Stomach (tissue), 9 donors: ENCODE measurements around the gene RPL22. TPM values are rescaled to one million over a fixed set of nuclear protein-coding genes. Genes with fewer than 3 reads are reported as not detected.

Experiments used
- DNase-seq, 2 donors: peaks; one replicate each; pipeline versions ENCODE4 v3.0.0 to v3.0.0-alpha.2; 2013 to 2019
- H3K27ac ChIP-seq, 5 donors: fragments of 200-600 bp in 4 of 5; sonication (generic) in 4 of 5; one replicate each; pipeline ENCODE4 v1.5.1; 2013 to 2019; ENCODE audit warnings: mild to moderate bottlenecking in 1 of 5, moderate library complexity in 1 of 5
- H3K27me3 ChIP-seq, 3 donors: fragments of 200-600 bp; sonication (generic); one replicate each; pipeline ENCODE4 v1.5.1; 2017 to 2019; ENCODE audit warnings: mixed run types in 1 of 3
- H3K36me3 ChIP-seq, 4 donors: fragments of 200-600 bp; sonication (generic); 1 replicate in 3 of 4; 2 replicates in 1 of 4; pipeline ENCODE4 v1.5.1; 2016 to 2019
- H3K4me1 ChIP-seq, 4 donors: fragments of 200-600 bp; sonication (generic); one replicate each; pipeline ENCODE4 v1.5.1; 2016 to 2019
- H3K4me3 ChIP-seq, 4 donors: fragments of 200-600 bp; sonication (generic) in 3 of 4; one replicate each; pipeline ENCODE4 v1.5.1; 2016 to 2019; ENCODE audit warnings: mild to moderate bottlenecking in 1 of 4
- H3K9me3 ChIP-seq, 4 donors: fragments of 200-600 bp; sonication (generic); one replicate each; pipeline ENCODE4 v1.5.1; 2016 to 2019
- EP300 ChIP-seq: sonication (generic); formaldehyde crosslinking; IDR thresholded peaks from one replicate; pipeline ENCODE4 v1.6.1; 2017; ENCODE audit warnings: antibody characterized with exemption
- POLR2A ChIP-seq, 4 donors: fragments of 450-650 bp; IDR thresholded peaks; one replicate each; pipeline ENCODE4 v1.6.1; 2016; ENCODE audit warnings: antibody characterized with exemption in 4 of 4, control low read depth in 2 of 4, mild to moderate bottlenecking in 1 of 4, moderate library complexity in 1 of 4
- POLR2AphosphoS5 ChIP-seq, 3 donors: sonication (generic); formaldehyde crosslinking; IDR thresholded peaks; one replicate each; pipeline ENCODE4 v1.6.1; 2016; ENCODE audit warnings: antibody characterized with exemption in 3 of 3
- whole genome bisulfite sequencing, 5 donors: extraction: QIAGEN DNeasy Blood & Tissue Kit in 3 of 5; methylation state at CpG; one replicate each; pipeline versions ENCODE4 v1.1.5 to v1.1.7; 2013 to 2018; 5-methylcytosine and 5-hydroxymethylcytosine counted together
- intact Hi-C: fragments of 100-400 bp; cut with DNase I; formaldehyde crosslinking; loops from one replicate; pipeline ENCODE4 v1.15.1; 2023; ENCODE audit warnings: low total_unique reads
- polyA plus RNA-seq, 3 donors: library from polyadenylated mRNA; stranded (reverse); fragments of 200-250 nt; gene quantifications; one replicate each; pipeline ENCODE4 v1.2.3, GENCODE V29; 2013
- total RNA-seq, 5 donors: library from RNA; depleted of rRNA; stranded (reverse); fragments of >200 nt; gene quantifications; one replicate each; pipeline versions ENCODE4 v1.1.0 to v1.2.3, GENCODE V29; 2014 to 2016
- TF ChIP-seq, protein P1 (sequence below), 7 experiments: fragments of 450-650 bp in 4 of 7; fragments of 200-600 bp in 3 of 7; sonication (generic) in 3 of 7; IDR thresholded peaks; one replicate each; pipeline ENCODE4 v1.5.1; 2016 to 2019; ENCODE audit warnings: antibody characterized with exemption in 7 of 7, control low read depth in 2 of 7, mild to moderate bottlenecking in 1 of 7
- donor health status: healthy with polysubstance abuse.
- donor health status: Bipolar disorder and iron deficiency.
- donor health status: healthy.

RPL22 gene
- total and polyA plus RNA-seq, 8 donors: 103 to 718 (median 239) TPM

DNA sequence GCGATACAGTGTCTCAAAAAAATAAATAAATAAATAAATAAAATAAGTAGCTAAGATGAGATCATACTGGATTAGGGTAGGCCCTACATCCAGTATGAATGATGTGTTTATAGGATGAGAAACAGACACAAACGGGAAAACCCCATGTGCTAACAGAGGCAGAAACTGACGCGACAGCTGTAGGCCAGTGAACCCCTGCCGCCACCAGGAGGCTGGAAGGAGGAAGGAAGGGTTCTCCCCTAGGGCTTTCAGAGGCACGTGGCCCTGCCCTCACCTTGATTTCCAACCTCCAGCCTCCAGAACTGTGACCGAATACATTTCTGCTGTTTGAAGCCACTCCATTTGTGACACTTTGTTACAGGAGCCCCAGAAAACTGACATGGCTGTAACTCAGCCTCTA lies 57.8 kb downstream of the RPL22 start:
- Histone ChIP-seq H3K4me3 (no peak overlapping the region), H3K27me3 (peaks cover 0 to 28% (median 8%) of the 10 kb centered on the region in 3 donors), H3K36me3 (no peaks in the 10 kb centered on the region), H3K9me3 (no peaks in the 10 kb centered on the region), H3K27ac (no peak overlapping the region), H3K4me1 (no peaks in the 10 kb centered on the region)
- TF ChIP-seq EP300 (no peak), POLR2A (IDR thresholded peaks at IDR 0.05) (no peak), POLR2AphosphoS5 (IDR thresholded peaks at IDR 0.05) (no peak)
- TF ChIP-seq, protein P1, sequence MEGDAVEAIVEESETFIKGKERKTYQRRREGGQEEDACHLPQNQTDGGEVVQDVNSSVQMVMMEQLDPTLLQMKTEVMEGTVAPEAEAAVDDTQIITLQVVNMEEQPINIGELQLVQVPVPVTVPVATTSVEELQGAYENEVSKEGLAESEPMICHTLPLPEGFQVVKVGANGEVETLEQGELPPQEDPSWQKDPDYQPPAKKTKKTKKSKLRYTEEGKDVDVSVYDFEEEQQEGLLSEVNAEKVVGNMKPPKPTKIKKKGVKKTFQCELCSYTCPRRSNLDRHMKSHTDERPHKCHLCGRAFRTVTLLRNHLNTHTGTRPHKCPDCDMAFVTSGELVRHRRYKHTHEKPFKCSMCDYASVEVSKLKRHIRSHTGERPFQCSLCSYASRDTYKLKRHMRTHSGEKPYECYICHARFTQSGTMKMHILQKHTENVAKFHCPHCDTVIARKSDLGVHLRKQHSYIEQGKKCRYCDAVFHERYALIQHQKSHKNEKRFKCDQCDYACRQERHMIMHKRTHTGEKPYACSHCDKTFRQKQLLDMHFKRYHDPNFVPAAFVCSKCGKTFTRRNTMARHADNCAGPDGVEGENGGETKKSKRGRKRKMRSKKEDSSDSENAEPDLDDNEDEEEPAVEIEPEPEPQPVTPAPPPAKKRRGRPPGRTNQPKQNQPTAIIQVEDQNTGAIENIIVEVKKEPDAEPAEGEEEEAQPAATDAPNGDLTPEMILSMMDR (IDR thresholded peaks at IDR 0.05): no peak
- intact Hi-C loops: no loop called here
- DNase-seq: no peak
- WGBS, 5 donors: 22 to 47% (median 32%) methylated on average over 7 of the region's 7 CpGs

DNA sequence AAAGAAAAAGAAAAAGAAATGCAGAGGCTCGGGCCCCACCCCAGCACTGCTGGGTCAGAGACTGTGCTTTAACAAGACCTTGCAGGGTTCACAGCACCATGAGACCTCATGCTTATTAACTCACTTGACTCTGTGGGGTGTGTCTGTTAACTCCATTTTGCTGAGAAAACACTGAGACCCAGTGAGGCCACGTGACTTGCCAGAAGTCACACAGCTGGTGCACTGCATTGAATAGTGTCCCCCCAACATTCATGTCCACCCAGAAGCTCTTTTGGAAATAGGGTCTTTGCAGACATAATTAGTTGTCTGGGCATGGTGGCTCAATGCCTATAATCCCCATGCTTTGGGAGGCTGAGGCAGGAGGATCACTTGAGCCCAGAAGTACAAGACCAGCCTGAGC lies 59.0 kb downstream of the RPL22 start:
- H3K4me3 ChIP-seq: no peak overlapping the region
- 57 to 77% (median 71%) methylated on average over 2 of the region's 2 CpGs for WGBS, 5 donors
- no peaks in the 10 kb centered on the region for H3K36me3 ChIP-seq
- no peak for DNase-seq
- intact Hi-C loops: no loop called here
- TF ChIP-seq POLR2AphosphoS5 (IDR thresholded peaks at IDR 0.05) (no peak), EP300 (no peak), POLR2A (IDR thresholded peaks at IDR 0.05) (no peak)
- TF ChIP-seq, protein P1 (IDR thresholded peaks at IDR 0.05): no peak
- H3K27me3 ChIP-seq: peaks cover 0 to 16% (median 0%) of the 10 kb centered on the region in 3 donors
- no peaks in the 10 kb centered on the region for H3K4me1 ChIP-seq
- H3K27ac ChIP-seq: no peak overlapping the region
- H3K9me3 ChIP-seq: no peaks in the 10 kb centered on the region

DNA sequence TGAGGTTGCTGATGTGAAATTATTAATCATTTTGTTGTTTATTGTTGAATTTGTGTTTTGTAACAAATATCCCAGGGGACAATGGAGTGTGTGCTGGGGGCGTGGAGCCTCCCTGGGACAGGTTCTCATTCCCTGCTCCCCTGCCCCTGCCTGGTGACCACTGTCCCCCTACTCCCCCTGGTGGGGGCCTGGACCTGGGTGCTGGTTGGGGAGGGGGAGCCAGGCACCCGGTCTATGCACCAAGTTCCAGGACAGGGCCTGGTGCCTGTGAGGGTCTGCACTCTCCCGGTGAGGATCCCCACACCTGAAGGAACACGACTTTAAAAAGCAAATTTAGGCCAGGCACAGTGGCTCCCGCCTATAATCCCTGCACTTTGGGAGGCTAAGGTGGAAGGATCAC lies 61.6 kb downstream of the RPL22 start:
- WGBS, 5 donors: 61 to 69% (median 65%) methylated on average over 5 of the region's 5 CpGs
- intact Hi-C loops: no loop called here
- H3K4me3 ChIP-seq: no peak overlapping the region
- no peak for DNase-seq
- H3K9me3 ChIP-seq: no peaks in the 10 kb centered on the region
- TF ChIP-seq EP300 (no peak), POLR2AphosphoS5 (IDR thresholded peaks at IDR 0.05) (no peak), POLR2A (IDR thresholded peaks at IDR 0.05) (no peak)
- TF ChIP-seq, protein P1 (IDR thresholded peaks at IDR 0.05): no peak
- no peaks in the 10 kb centered on the region for H3K27me3 ChIP-seq
- no peaks in the 10 kb centered on the region for H3K4me1 ChIP-seq
- H3K27ac ChIP-seq: no peak overlapping the region
- H3K36me3 ChIP-seq: no peaks in the 10 kb centered on the region

DNA sequence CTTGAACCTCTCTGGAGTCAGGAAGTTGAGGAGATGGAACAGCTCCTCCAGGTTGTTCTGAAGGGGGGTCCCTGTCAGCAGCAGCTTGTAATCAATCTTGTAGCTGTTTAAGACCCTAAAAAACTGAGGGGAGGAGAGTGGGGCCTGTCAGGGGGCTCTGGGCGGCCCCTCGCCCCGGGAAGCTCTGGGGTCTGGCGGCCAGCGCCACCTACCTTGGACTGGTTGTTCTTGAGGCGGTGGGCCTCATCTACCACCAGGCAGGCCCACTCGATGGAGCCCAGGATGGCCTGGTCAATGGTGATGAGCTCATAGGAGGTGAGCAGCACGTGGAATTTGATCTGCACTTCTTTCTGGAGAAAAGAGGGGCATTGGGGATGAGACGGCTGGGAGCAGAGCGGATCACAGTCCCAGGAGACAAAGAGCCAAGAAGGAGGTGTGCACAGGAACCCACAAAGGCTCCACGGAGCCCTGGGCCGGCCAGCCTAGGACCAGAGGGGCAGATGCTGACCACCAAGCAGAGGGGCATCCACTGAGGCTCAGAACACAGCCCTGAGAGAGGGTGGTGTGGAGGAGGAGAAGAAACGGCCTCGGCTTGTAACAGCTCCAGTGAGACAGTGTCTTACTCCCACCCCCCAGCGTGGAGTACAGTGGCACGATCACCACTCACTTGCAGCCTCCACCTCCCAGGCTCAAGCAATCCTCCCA lies 62.7 kb downstream of the RPL22 start:
- WGBS, 5 donors: 69 to 82% (median 79%) methylated on average over 13 to 16 of the region's 16 CpGs
- Histone ChIP-seq H3K4me1 (no peaks in the 10 kb centered on the region), H3K27ac (no peak overlapping the region), H3K4me3 (no peak overlapping the region), H3K9me3 (peaks cover 0 to 9% (median 7%) of the 10 kb centered on the region in 4 donors), H3K36me3 (no peaks in the 10 kb centered on the region), H3K27me3 (no peaks in the 10 kb centered on the region)
- intact Hi-C loops: no loop called here
- no peak for DNase-seq
- no peak for TF ChIP-seq POLR2A (IDR thresholded peaks at IDR 0.05)
- no peak for TF ChIP-seq POLR2AphosphoS5 (IDR thresholded peaks at IDR 0.05)
- TF ChIP-seq, protein P1 (IDR thresholded peaks at IDR 0.05): no peak
- TF ChIP-seq EP300: no peak

Other genes starting within 250 kb of the RPL22 start
- 10 to 100 TPM in 3 of 5 donors, 1 to 10 TPM in 2; 5.3 to 29.7 (median 14.6) TPM for gene NPHP4, start 207.2 kb downstream of the RPL22 start, total RNA-seq
- 1 to 10 TPM; 1.9 to 2.4 (median 2.0) TPM for gene NPHP4, start 207.2 kb downstream of the RPL22 start, polyA plus RNA-seq
- gene KCNAB2, start 153.7 kb downstream of the RPL22 start, total RNA-seq: 10 to 100 TPM in 1 of 5 donors, 1 to 10 TPM in 3, under 1 TPM in 1; 0.29 to 39.1 (median 4.2) TPM
- 1 to 10 TPM; 2.3 to 5.5 (median 2.4) TPM for gene KCNAB2, start 153.7 kb downstream of the RPL22 start, polyA plus RNA-seq
- under 1 TPM in 4 of 5 donors, not detected in 1; 0.29 to 0.92 (median 0.37) TPM for gene CHD5, start 19.3 kb downstream of the RPL22 start, total RNA-seq
- gene CHD5, start 19.3 kb downstream of the RPL22 start, polyA plus RNA-seq: under 1 TPM; 0.06 to 0.83 (median 0.15) TPM
- gene RNF207, start 6.5 kb upstream of the RPL22 start, total RNA-seq: 100 to 1,000 TPM in 1 of 5 donors, 10 to 100 TPM in 4; 11.9 to 112 (median 69.4) TPM
- 10 to 100 TPM in 1 of 3 donors, 1 to 10 TPM in 2; 1.5 to 17.5 (median 3.9) TPM for gene RNF207, start 6.5 kb upstream of the RPL22 start, polyA plus RNA-seq
- gene ICMT, start 36.4 kb upstream of the RPL22 start, total RNA-seq: 10 to 100 TPM; 16.3 to 67.9 (median 35.2) TPM
- gene ICMT, start 36.4 kb upstream of the RPL22 start, polyA plus RNA-seq: 10 to 100 TPM in 2 of 3 donors, 1 to 10 TPM in 1; 9.9 to 15.9 (median 14.6) TPM
- not detected for gene HES3, start 44.6 kb upstream of the RPL22 start, total RNA-seq
- gene HES3, start 44.6 kb upstream of the RPL22 start, polyA plus RNA-seq: not detected
- gene GPR153, start 61.5 kb upstream of the RPL22 start, total RNA-seq: 10 to 100 TPM in 1 of 5 donors, 1 to 10 TPM in 4; 1.8 to 63.1 (median 3.6) TPM
- gene GPR153, start 61.5 kb upstream of the RPL22 start, polyA plus RNA-seq: 1 to 10 TPM; 2.2 to 3.1 (median 2.6) TPM
- gene ACOT7, start 194.2 kb upstream of the RPL22 start, total RNA-seq: 10 to 100 TPM in 3 of 5 donors, 1 to 10 TPM in 1, not detected in 1; 9.4 to 69.8 (median 22.6) TPM
- 10 to 100 TPM; 17.7 to 26.3 (median 19.4) TPM for gene ACOT7, start 194.2 kb upstream of the RPL22 start, polyA plus RNA-seq
- gene HES2, start 220.3 kb upstream of the RPL22 start, total RNA-seq: 100 to 1,000 TPM in 1 of 5 donors, not detected in 4; 231 TPM
- gene HES2, start 220.3 kb upstream of the RPL22 start, polyA plus RNA-seq: 10 to 100 TPM in 1 of 3 donors, not detected in 2; 18.4 TPM
- gene ESPN, start 225.2 kb upstream of the RPL22 start, total RNA-seq: 10 to 100 TPM in 1 of 5 donors, 1 to 10 TPM in 2, not detected in 2; 1.8 to 68.4 (median 4.9) TPM
- 10 to 100 TPM in 1 of 3 donors, 1 to 10 TPM in 2; 1.5 to 18.0 (median 4.7) TPM for gene ESPN, start 225.2 kb upstream of the RPL22 start, polyA plus RNA-seq